HEK293 (cell line): ENCODE measurements around the gene EPOP.

Experiments
- CTCF ChIP-seq: fragments of 450-650 bp; formaldehyde crosslinking; IDR thresholded peaks from 2 replicates; pipeline ENCODE4 v1.5.1; 2016; ENCODE audit warnings: missing biosample characterization, missing genetic modification characterization
- MEIS1 ChIP-seq: sonication (generic); formaldehyde crosslinking; IDR thresholded peaks from 2 replicates; pipeline ENCODE4 v1.8.1; 2022; ENCODE audit warnings: missing genetic modification reagents, mild to moderate bottlenecking, borderline replicate concordance
- MYNN ChIP-seq: fragments of 450-650 bp; formaldehyde crosslinking; IDR thresholded peaks from 2 replicates; pipeline ENCODE4 v1.5.1; 2016; ENCODE audit warnings: missing biosample characterization, missing genetic modification characterization, borderline replicate concordance
- SP7 ChIP-seq: fragments of 450-650 bp; formaldehyde crosslinking; IDR thresholded peaks from 2 replicates; pipeline ENCODE4 v1.5.1; 2016; ENCODE audit warnings: missing biosample characterization, missing genetic modification characterization
- TCF7L2 ChIP-seq: IDR thresholded peaks from 2 replicates; pipeline ENCODE4 v1.6.1; 2011; ENCODE audit warnings: low read depth, mild to moderate bottlenecking, inconsistent platforms, low read length, moderate library complexity, borderline replicate concordance
- ZBTB17 ChIP-seq: fragments of 450-650 bp; formaldehyde crosslinking; IDR thresholded peaks from 2 replicates; pipeline ENCODE4 v1.5.1; 2016; ENCODE audit warnings: missing biosample characterization, missing genetic modification characterization
- ZNF10 ChIP-seq: fragments of 450-650 bp; formaldehyde crosslinking; IDR thresholded peaks from 2 replicates; pipeline ENCODE4 v1.5.1; 2017; ENCODE audit warnings: missing biosample characterization, missing genetic modification characterization
- ZNF274 ChIP-seq, 2 experiments: fragments of 200-500 bp in 1 of 2; fragments of 450-650 bp in 1 of 2; sonication (Bioruptor generic) in 1 of 2; formaldehyde crosslinking in 1 of 2; IDR thresholded peaks; 2 replicates each; pipeline versions ENCODE4 v1.5.1 to v1.6.1; 2014 to 2016; ENCODE audit warnings: borderline replicate concordance in 1 of 2, inconsistent platforms in 1 of 2, low read length in 1 of 2, missing biosample characterization in 1 of 2, missing genetic modification characterization in 1 of 2
- ZNF624 ChIP-seq: fragments of 450-650 bp; formaldehyde crosslinking; IDR thresholded peaks from 2 replicates; pipeline ENCODE4 v1.5.1; 2017; ENCODE audit warnings: missing biosample characterization, missing genetic modification characterization
- ZNF792 ChIP-seq: fragments of 450-650 bp; formaldehyde crosslinking; IDR thresholded peaks from 2 replicates; pipeline ENCODE4 v1.5.1; 2016; ENCODE audit warnings: missing biosample characterization, missing genetic modification characterization
- TF ChIP-seq, protein P1 (sequence below): fragments of 450-650 bp; formaldehyde crosslinking; IDR thresholded peaks from 2 replicates; pipeline ENCODE4 v1.5.1; 2016; ENCODE audit warnings: missing biosample characterization, missing genetic modification characterization, low read depth
- TF ChIP-seq, protein P2 (sequence below): fragments of 450-650 bp; formaldehyde crosslinking; IDR thresholded peaks from 2 replicates; pipeline ENCODE4 v1.5.1; 2016; ENCODE audit warnings: missing biosample characterization, missing genetic modification characterization, borderline replicate concordance
- TF ChIP-seq, protein P3 (sequence below): fragments of 450-650 bp; formaldehyde crosslinking; IDR thresholded peaks from 2 replicates; pipeline ENCODE4 v1.5.1; 2016; ENCODE audit warnings: missing biosample characterization, missing genetic modification characterization

DNA sequence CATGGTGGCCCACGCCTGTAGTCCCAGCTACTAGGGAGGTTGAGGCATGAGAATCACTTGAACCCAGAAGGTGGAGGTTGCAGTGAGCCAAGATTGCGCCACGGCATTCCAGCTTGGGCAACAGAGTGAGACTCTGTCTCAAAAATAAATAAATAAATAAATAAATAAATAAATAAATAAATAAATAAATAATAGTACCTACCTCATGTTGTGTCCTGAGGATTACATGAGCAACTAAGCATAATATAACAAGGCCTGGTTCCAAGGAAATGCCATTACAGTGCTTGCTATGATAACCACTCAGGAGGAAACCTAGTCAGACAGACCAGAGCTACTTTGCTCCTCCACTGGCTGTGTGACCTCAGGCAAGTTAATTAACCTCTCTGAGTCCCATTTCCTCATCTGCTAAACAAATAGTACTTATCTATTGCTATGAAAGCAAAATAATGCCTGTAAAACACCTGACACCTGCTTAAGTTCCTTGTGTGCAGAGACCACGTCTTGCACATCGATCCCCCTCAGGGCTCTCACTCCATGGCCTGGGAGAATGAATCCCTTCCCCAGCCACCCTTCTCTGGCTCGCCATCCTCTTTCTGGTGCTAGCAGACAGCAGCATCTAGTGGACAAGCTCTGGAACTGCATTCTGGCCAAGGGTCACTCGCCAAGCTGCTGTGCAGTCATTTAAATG is 7.5 kb downstream of the EPOP start:
- TF ChIP-seq CTCF (tag by site-specific recombination) (peak; percentile 88), ZNF10 (no peak), ZNF274 (IDR thresholded peaks at IDR 0.05; ENCODE audit: low read length) (no peak), ZNF274 (tag by site-specific recombination; IDR thresholded peaks at IDR 0.05; ENCODE audit: borderline replicate concordance) (no peak), ZNF624 (no peak), ZBTB17 (peak; percentile 88), MEIS1 (CRISPR knock-in tag) (no peak), TCF7L2 (no peak), ZNF792 (tag by site-specific recombination) (no peak), SP7 (tag by site-specific recombination) (no peak), MYNN (tag by site-specific recombination) (peak; percentile 65; the same call in 1 of the 2 replicates)
- TF ChIP-seq, protein P1, sequence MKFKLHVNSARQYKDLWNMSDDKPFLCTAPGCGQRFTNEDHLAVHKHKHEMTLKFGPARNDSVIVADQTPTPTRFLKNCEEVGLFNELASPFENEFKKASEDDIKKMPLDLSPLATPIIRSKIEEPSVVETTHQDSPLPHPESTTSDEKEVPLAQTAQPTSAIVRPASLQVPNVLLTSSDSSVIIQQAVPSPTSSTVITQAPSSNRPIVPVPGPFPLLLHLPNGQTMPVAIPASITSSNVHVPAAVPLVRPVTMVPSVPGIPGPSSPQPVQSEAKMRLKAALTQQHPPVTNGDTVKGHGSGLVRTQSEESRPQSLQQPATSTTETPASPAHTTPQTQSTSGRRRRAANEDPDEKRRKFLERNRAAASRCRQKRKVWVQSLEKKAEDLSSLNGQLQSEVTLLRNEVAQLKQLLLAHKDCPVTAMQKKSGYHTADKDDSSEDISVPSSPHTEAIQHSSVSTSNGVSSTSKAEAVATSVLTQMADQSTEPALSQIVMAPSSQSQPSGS = no peak
- TF ChIP-seq, protein P2, sequence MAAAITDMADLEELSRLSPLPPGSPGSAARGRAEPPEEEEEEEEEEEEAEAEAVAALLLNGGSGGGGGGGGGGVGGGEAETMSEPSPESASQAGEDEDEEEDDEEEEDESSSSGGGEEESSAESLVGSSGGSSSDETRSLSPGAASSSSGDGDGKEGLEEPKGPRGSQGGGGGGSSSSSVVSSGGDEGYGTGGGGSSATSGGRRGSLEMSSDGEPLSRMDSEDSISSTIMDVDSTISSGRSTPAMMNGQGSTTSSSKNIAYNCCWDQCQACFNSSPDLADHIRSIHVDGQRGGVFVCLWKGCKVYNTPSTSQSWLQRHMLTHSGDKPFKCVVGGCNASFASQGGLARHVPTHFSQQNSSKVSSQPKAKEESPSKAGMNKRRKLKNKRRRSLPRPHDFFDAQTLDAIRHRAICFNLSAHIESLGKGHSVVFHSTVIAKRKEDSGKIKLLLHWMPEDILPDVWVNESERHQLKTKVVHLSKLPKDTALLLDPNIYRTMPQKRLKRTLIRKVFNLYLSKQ = peak; percentile 95
- TF ChIP-seq, protein P3, sequence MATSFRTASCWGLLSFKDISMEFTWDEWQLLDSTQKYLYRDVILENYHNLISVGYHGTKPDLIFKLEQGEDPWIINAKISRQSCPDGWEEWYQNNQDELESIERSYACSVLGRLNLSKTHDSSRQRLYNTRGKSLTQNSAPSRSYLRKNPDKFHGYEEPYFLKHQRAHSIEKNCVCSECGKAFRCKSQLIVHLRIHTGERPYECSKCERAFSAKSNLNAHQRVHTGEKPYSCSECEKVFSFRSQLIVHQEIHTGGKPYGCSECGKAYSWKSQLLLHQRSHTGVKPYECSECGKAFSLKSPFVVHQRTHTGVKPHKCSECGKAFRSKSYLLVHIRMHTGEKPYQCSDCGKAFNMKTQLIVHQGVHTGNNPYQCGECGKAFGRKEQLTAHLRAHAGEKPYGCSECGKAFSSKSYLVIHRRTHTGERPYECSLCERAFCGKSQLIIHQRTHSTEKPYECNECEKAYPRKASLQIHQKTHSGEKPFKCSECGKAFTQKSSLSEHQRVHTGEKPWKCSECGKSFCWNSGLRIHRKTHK = no peak
